HEK293 (cell line): ENCODE measurements around the gene PAK6.
A peak's percentile ranks its signal among the peaks of the same experiment; 100 is the strongest.

Experiments
- CTCF ChIA-PET: fragments of 350-600 bp; formaldehyde crosslinking; extraction: SDS; loops from one replicate; lab custom pipeline; 2021; ENCODE audit warnings: antibody characterized with exemption; lab: Yijun Ruan, JAX
- POLR2A ChIA-PET: fragments of 300-600 bp; formaldehyde crosslinking; extraction: SDS; loops from one replicate; lab custom pipeline; 2020; ENCODE audit warnings: antibody characterized with exemption, inconsistent platforms; lab: Yijun Ruan, JAX
- H3K27ac ChIP-seq: fragments of 200-500 bp; sonication (Bioruptor generic); 2 replicates; pipeline ENCODE4 v1.5.1; 2014; ENCODE audit warnings: low read depth, low read length, control low read depth, inconsistent platforms; ENCODE audit errors: extremely low read depth
- H3K36me3 ChIP-seq, 2 experiments: fragments of 200-500 bp in 1 of 2; sonication (Bioruptor generic) in 1 of 2; 1 replicate in 1 of 2; 2 replicates in 1 of 2; pipeline ENCODE4 v1.5.1; 2014 to 2017; ENCODE audit warnings: inconsistent platforms in 2 of 2, low read length in 2 of 2; ENCODE audit not compliant: control insufficient read depth in 2 of 2, insufficient read depth in 1 of 2
- H3K4me1 ChIP-seq: fragments of 200-500 bp; sonication (Bioruptor generic); 2 replicates; pipeline ENCODE4 v1.5.1; 2014; ENCODE audit warnings: mild to moderate bottlenecking, low read length, inconsistent platforms; ENCODE audit not compliant: control insufficient read depth, insufficient read depth
- H3K4me3 ChIP-seq: 2 replicates; pipeline ENCODE4 v1.5.1; 2011; ENCODE audit warnings: low read depth, mild to moderate bottlenecking, control low read depth, low read length, moderate library complexity
- H3K9me3 ChIP-seq: fragments of 200-500 bp; sonication (Bioruptor generic); 2 replicates; pipeline ENCODE4 v1.5.1; 2014; ENCODE audit warnings: low read depth, low read length, inconsistent platforms; ENCODE audit not compliant: control insufficient read depth, insufficient read depth
- KLF1 ChIP-seq: fragments of 450-650 bp; formaldehyde crosslinking; IDR thresholded peaks from 2 replicates; pipeline ENCODE4 v1.5.1; 2016; ENCODE audit warnings: missing biosample characterization, missing genetic modification characterization
- KLF9 ChIP-seq: fragments of 450-650 bp; formaldehyde crosslinking; IDR thresholded peaks from 2 replicates; pipeline ENCODE4 v1.5.1; 2016; ENCODE audit warnings: missing biosample characterization, missing genetic modification characterization, low read depth
- OSR2 ChIP-seq: fragments of 450-650 bp; formaldehyde crosslinking; IDR thresholded peaks from 2 replicates; pipeline ENCODE4 v1.5.1; 2016; ENCODE audit warnings: missing biosample characterization, missing genetic modification characterization
- REPIN1 ChIP-seq: fragments of 450-650 bp; formaldehyde crosslinking; IDR thresholded peaks from 2 replicates; pipeline ENCODE4 v1.5.1; 2017; ENCODE audit warnings: missing biosample characterization, missing genetic modification characterization, low read depth
- SCRT2 ChIP-seq: fragments of 450-650 bp; formaldehyde crosslinking; IDR thresholded peaks from 2 replicates; pipeline ENCODE4 v1.5.1; 2016; ENCODE audit warnings: missing biosample characterization, missing genetic modification characterization
- ZFP41 ChIP-seq: fragments of 450-650 bp; formaldehyde crosslinking; IDR thresholded peaks from 2 replicates; pipeline ENCODE4 v1.5.1; 2016; ENCODE audit warnings: missing biosample characterization, missing genetic modification characterization, borderline replicate concordance
- ZNF133 ChIP-seq: fragments of 450-650 bp; formaldehyde crosslinking; IDR thresholded peaks from 2 replicates; pipeline ENCODE4 v1.5.1; 2016; ENCODE audit warnings: missing biosample characterization, missing genetic modification characterization
- ZNF248 ChIP-seq: fragments of 450-650 bp; formaldehyde crosslinking; IDR thresholded peaks from 2 replicates; pipeline ENCODE4 v1.5.1; 2017; ENCODE audit warnings: missing biosample characterization, missing genetic modification characterization
- ZNF433 ChIP-seq: fragments of 450-650 bp; formaldehyde crosslinking; IDR thresholded peaks from 2 replicates; pipeline ENCODE4 v1.5.1; 2016; ENCODE audit warnings: missing biosample characterization, missing genetic modification characterization, low read depth
- ZNF610 ChIP-seq: fragments of 450-650 bp; formaldehyde crosslinking; IDR thresholded peaks from 2 replicates; pipeline ENCODE4 v1.5.1; 2016; ENCODE audit warnings: missing biosample characterization, missing genetic modification characterization, borderline replicate concordance
- ZNF623 ChIP-seq: fragments of 450-650 bp; formaldehyde crosslinking; IDR thresholded peaks from 2 replicates; pipeline ENCODE4 v1.5.1; 2016; ENCODE audit warnings: missing biosample characterization, missing genetic modification characterization
- ZNF626 ChIP-seq: fragments of 450-650 bp; sonication (Bioruptor Pico); formaldehyde crosslinking; IDR thresholded peaks from 2 replicates; pipeline ENCODE4 v1.5.1; 2018; ENCODE audit warnings: missing biosample characterization, missing genetic modification characterization, inconsistent platforms
- ZNF660 ChIP-seq: fragments of 450-650 bp; IDR thresholded peaks from 2 replicates; pipeline ENCODE4 v1.5.1; 2018; ENCODE audit warnings: missing biosample characterization, mild to moderate bottlenecking, missing genetic modification characterization
- ZNF677 ChIP-seq: fragments of 450-650 bp; IDR thresholded peaks from 2 replicates; pipeline ENCODE4 v1.5.0; 2018; ENCODE audit warnings: missing biosample characterization, mild to moderate bottlenecking, missing genetic modification characterization, moderate library complexity
- ZNF747 ChIP-seq: fragments of 450-650 bp; formaldehyde crosslinking; IDR thresholded peaks from 2 replicates; pipeline ENCODE4 v1.5.1; 2016; ENCODE audit warnings: missing biosample characterization, missing genetic modification characterization
- TF ChIP-seq, protein P1 (sequence below): fragments of 450-650 bp; IDR thresholded peaks from 2 replicates; pipeline ENCODE4 v1.5.1; 2018; ENCODE audit warnings: missing biosample characterization, missing genetic modification characterization
- TF ChIP-seq, protein P2 (sequence below): fragments of 450-650 bp; formaldehyde crosslinking; IDR thresholded peaks from 2 replicates; pipeline ENCODE4 v1.5.1; 2016; ENCODE audit warnings: missing biosample characterization, missing genetic modification characterization
- TF ChIP-seq, protein P3 (sequence below): fragments of 450-650 bp; formaldehyde crosslinking; IDR thresholded peaks from 2 replicates; pipeline ENCODE4 v1.5.1; 2017; ENCODE audit warnings: missing biosample characterization, missing genetic modification characterization
- TF ChIP-seq, protein P4 (sequence below): fragments of 450-650 bp; formaldehyde crosslinking; IDR thresholded peaks from 2 replicates; pipeline ENCODE4 v1.5.1; 2016; ENCODE audit warnings: missing biosample characterization, missing genetic modification characterization

PAK6 gene

DNA sequence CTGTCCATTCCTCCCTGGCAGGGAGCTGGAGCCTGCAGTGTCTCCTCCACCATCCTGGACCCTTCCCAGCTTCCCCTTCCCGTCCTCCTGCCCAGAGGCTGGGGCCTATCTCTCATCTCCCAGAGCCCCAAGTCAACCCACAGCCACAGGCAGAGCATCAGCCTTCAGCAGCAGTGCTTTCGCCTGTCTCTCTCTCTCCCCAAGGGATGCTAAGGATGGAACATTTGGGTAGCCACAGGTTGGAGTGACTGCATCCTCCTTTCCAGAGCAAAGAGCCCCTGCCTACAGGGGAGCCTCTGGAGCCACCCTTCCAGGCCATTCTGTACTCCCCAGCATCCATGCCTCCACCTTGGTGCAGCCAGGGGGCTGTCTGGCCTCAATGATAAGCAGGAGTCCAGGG is 64.7 kb downstream of the PAK6 start:
- H3K27ac ChIP-seq: no peak overlapping the region
- no peaks in the 10 kb centered on the region for H3K9me3 ChIP-seq
- H3K4me3 ChIP-seq: no peak overlapping the region
- TF ChIP-seq, protein P1, sequence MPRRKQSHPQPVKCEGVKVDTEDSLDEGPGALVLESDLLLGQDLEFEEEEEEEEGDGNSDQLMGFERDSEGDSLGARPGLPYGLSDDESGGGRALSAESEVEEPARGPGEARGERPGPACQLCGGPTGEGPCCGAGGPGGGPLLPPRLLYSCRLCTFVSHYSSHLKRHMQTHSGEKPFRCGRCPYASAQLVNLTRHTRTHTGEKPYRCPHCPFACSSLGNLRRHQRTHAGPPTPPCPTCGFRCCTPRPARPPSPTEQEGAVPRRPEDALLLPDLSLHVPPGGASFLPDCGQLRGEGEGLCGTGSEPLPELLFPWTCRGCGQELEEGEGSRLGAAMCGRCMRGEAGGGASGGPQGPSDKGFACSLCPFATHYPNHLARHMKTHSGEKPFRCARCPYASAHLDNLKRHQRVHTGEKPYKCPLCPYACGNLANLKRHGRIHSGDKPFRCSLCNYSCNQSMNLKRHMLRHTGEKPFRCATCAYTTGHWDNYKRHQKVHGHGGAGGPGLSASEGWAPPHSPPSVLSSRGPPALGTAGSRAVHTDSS (tag by site-specific recombination): no peak
- TF ChIP-seq, protein P2, sequence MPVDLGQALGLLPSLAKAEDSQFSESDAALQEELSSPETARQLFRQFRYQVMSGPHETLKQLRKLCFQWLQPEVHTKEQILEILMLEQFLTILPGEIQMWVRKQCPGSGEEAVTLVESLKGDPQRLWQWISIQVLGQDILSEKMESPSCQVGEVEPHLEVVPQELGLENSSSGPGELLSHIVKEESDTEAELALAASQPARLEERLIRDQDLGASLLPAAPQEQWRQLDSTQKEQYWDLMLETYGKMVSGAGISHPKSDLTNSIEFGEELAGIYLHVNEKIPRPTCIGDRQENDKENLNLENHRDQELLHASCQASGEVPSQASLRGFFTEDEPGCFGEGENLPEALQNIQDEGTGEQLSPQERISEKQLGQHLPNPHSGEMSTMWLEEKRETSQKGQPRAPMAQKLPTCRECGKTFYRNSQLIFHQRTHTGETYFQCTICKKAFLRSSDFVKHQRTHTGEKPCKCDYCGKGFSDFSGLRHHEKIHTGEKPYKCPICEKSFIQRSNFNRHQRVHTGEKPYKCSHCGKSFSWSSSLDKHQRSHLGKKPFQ (tag by site-specific recombination): no peak
- TF ChIP-seq ZNF610 (tag by site-specific recombination): no peak
- TF ChIP-seq ZNF248 (tag by site-specific recombination): no peak
- 0 out of 2 replicates have a peak, but pooled peaks have one; percentile 9 for TF ChIP-seq SCRT2 (tag by site-specific recombination)
- ChIA-PET CTCF (interaction anchor here (1.1 kb wide), 1 partner anchor 29 kb away, joined by 6 read pairs; no protein-coding TSS in a partner anchor), POLR2A (no interaction called here)
- no peaks in the 10 kb centered on the region for H3K4me1 ChIP-seq
- no peaks in the 10 kb centered on the region for H3K36me3 ChIP-seq

DNA sequence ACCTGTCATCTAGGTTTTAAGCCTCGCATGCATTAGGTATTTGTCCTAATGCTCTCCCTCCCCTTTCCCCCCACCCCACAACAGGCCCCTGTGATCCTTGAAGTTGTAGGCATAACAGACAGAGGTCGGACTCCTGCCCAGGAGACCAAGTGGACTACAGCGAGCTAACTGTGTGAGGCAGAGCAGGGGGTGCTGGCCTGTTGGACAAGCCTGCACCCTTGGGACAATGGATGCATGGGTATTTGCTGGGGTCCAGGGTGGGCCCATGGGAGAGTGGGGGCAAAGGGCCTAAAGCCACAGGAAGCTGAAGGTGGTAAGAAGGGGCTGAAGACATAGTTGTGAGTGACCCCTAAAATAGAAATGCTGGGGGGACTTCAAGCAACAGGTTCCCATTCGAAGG is 66.4 kb downstream of the PAK6 start:
- ChIA-PET CTCF (interaction anchor here (16.0 kb wide), 1 partner anchor 30 kb away, joined by 248 read pairs; no protein-coding TSS in a partner anchor), POLR2A (no interaction called here)
- Histone ChIP-seq H3K9me3 (no peaks in the 10 kb centered on the region), H3K27ac (no peak overlapping the region), H3K4me3 (no peak overlapping the region), H3K4me1 (no peaks in the 10 kb centered on the region), H3K36me3 (no peaks in the 10 kb centered on the region)
- 0 out of 2 replicates have a peak, but pooled peaks have one; percentile 17 for TF ChIP-seq SCRT2 (tag by site-specific recombination)
- TF ChIP-seq ZNF677 (tag by site-specific recombination): no peak
- TF ChIP-seq ZNF623 (tag by site-specific recombination): no peak
- no peak for TF ChIP-seq KLF9 (tag by site-specific recombination)

DNA sequence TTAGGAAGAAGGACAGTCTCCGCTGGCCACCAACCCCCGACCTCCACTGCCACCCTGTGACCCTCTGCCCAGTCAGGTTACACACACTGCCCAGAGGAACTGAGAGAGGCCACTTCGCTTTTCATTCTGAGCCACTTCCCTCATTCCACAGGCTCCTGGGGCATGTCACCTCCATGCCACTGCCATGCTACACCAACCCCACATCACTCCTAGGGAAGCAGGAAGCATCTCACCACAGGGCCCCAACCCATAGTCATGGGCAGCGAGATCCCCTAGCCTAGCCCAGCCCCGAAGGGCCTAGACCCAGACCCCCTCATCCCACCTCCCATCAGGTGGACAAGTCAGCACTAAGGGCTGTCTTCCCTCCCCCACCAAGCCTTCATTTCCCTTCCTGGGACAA is 67.5 kb downstream of the PAK6 start:
- no peak for TF ChIP-seq REPIN1 (tag by site-specific recombination)
- no peak for TF ChIP-seq ZFP41 (tag by site-specific recombination)
- TF ChIP-seq ZNF626 (tag by site-specific recombination): no peak
- TF ChIP-seq ZNF747 (tag by site-specific recombination): no peak
- TF ChIP-seq, protein P3, sequence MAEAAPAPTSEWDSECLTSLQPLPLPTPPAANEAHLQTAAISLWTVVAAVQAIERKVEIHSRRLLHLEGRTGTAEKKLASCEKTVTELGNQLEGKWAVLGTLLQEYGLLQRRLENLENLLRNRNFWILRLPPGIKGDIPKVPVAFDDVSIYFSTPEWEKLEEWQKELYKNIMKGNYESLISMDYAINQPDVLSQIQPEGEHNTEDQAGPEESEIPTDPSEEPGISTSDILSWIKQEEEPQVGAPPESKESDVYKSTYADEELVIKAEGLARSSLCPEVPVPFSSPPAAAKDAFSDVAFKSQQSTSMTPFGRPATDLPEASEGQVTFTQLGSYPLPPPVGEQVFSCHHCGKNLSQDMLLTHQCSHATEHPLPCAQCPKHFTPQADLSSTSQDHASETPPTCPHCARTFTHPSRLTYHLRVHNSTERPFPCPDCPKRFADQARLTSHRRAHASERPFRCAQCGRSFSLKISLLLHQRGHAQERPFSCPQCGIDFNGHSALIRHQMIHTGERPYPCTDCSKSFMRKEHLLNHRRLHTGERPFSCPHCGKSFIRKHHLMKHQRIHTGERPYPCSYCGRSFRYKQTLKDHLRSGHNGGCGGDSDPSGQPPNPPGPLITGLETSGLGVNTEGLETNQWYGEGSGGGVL: no peak
- TF ChIP-seq OSR2 (tag by site-specific recombination): no peak
- no peak for TF ChIP-seq ZNF660
- TF ChIP-seq, protein P4, sequence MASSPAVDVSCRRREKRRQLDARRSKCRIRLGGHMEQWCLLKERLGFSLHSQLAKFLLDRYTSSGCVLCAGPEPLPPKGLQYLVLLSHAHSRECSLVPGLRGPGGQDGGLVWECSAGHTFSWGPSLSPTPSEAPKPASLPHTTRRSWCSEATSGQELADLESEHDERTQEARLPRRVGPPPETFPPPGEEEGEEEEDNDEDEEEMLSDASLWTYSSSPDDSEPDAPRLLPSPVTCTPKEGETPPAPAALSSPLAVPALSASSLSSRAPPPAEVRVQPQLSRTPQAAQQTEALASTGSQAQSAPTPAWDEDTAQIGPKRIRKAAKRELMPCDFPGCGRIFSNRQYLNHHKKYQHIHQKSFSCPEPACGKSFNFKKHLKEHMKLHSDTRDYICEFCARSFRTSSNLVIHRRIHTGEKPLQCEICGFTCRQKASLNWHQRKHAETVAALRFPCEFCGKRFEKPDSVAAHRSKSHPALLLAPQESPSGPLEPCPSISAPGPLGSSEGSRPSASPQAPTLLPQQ: no peak
- TF ChIP-seq ZNF133: no peak
- no peak for TF ChIP-seq ZNF433 (tag by site-specific recombination)
- TF ChIP-seq KLF1 (tag by site-specific recombination): no peak
- CTCF ChIA-PET: interaction anchor here (0.8 to 16.0 kb wide), 6 partner anchors 13 to 67 kb away, joined by 3 to 248 read pairs (median 5); no protein-coding TSS in a partner anchor
- H3K36me3 ChIP-seq: no peaks in the 10 kb centered on the region
- POLR2A ChIA-PET: no interaction called here
- no peaks in the 10 kb centered on the region for H3K9me3 ChIP-seq
- H3K4me3 ChIP-seq: no peak overlapping the region
- no peaks in the 10 kb centered on the region for H3K4me1 ChIP-seq
- no peak overlapping the region for H3K27ac ChIP-seq
